NCI-H146 treated with DMSO at 0.1 percent for 48 hours (cell line): ENCODE results near the gene TBPL2.

Experiments used
- DNase-seq: peaks from one replicate; lab custom pipeline; 2025; ENCODE audit not compliant: unreplicated experiment; lab: John Stamatoyannopoulos, UW

The TBPL2 gene

DNA sequence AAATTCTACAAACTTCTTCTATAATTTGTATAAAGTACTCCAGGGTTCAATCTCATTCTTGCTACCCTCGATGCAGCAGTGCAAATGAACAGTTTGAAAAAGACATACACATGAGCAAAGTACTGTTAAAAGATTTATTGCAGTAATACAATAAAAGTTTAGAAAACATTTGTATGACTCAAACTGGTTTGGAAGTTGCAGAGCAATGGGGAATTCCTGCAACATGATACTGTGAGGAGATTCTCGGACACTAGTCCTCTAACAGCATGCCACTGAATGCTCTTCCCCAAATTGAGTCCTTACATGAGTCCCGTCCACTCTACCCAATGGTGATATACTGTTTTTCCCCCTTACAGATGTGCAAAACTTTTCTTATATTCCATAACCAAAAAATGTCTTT, 74.1 kb downstream of the TBPL2 start:
- no peak for DNase-seq
